Suprapubic skin (tissue), 4 donors: ENCODE measurements around the gene RGS7.

Experiments
- CTCF ChIP-seq, 2 donors: fragments of 200-600 bp in 1 of 2; fragments of 450-650 bp in 1 of 2; sonication (generic) in 1 of 2; IDR thresholded peaks; one replicate each; pipeline ENCODE4 v1.5.1; 2016 to 2019; ENCODE audit warnings: antibody characterized with exemption in 2 of 2, mild to moderate bottlenecking in 1 of 2, moderate library complexity in 1 of 2
- POLR2A ChIP-seq, 2 donors: fragments of 450-650 bp; IDR thresholded peaks; one replicate each; pipeline ENCODE4 v1.6.1; 2017; ENCODE audit warnings: antibody characterized with exemption in 2 of 2, mild to moderate bottlenecking in 2 of 2, moderate library complexity in 2 of 2
- POLR2AphosphoS5 ChIP-seq, 3 donors: sonication (generic); formaldehyde crosslinking; IDR thresholded peaks; one replicate each; pipeline ENCODE4 v1.6.1; 2017; ENCODE audit warnings: antibody characterized with exemption in 3 of 3

- no peak for TF ChIP-seq CTCF (IDR thresholded peaks at IDR 0.05)
- TF ChIP-seq POLR2AphosphoS5 (IDR thresholded peaks at IDR 0.05): no peak
- TF ChIP-seq POLR2A (IDR thresholded peaks at IDR 0.05): no peak
Measured at GRCh38 chr1:240794046-240794843, 562.8 kb downstream of the RGS7 start.
